Activated naive CD8-positive, alpha-beta T cell treated with anti-CD3 and anti-CD28 coated beads, Interleukin-2, amount 50 U/mL, for 16 hours (primary cell): ENCODE measurements around the gene ZIC5.
"Not testable (repeated sequence)": the region's sequence is repeated elsewhere in the genome, so short reads cannot be mapped to it uniquely, and the experiment has no call there.

ENCODE experiments used
- DNase-seq: peaks from one replicate; pipeline ENCODE4 v3.0.0-alpha.2; 2020; ENCODE audit warnings: low read depth, low spot score

Gene ZIC5

DNA sequence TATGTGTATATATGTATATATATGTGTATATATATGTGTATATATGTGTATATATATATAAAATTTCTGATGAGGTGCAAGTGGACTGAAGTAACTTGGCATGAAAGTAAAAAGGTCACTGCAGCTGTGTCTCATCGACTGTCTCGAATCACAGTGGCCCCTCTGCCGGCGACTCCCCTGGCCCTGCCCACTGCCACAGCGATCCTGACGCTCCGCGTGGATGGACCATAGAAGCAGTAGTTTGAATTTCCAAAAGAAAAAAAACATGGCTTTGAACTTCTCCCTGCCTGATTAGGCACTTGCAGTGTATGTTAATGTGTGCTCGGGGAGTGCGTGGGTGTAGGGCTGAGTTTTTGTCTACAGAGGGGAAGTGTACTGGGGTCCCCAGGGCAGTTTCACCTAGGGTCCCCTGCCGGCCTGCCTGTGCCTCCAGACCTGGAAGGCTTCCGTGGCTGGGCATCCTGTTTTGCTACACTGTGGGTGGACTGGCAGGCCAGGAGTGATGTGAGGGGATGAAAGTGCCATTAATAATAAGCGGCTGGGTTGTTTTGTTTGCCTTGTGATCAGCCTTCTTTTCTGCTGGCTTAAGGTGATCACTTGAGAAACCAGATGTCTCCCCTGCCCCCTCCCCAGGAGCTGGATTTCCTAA, 10.8 kb downstream of the ZIC5 start:
- DNase-seq, result no peak

DNA sequence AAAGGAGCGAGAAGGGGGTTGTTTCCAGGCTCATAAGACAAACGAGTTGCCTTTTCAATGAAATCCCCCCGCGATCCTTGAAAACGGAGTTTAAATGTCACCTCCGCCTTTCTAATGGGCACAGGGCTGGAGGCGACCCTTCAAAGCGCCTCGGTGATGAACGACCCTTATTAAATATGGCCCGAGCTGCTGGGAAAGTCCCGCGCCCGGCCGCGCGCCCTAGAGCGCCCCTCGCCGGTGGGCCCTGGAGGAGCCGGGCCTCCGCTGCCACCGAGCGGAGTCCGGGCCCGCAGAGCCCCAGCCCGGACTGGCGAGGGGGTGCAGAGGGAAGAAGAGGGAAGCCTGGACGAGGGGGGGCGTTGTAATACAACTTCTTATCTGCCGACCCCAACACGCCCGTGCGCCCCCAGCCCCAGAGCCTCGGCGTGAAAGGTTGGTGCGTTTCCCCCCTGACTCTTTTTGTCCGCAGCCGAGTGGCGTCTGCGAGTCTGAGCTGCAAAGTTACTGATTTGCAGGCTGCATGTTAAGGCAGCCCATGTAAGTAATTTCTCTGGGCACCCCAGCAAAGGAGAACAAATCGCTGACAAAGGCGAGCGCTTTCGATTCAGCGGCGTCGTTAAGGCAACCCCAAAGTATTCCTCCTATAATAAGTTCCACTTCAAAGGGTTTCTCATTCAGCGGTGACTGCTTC, 11.9 kb downstream of the ZIC5 start:
- DNase-seq, result no peak

DNA sequence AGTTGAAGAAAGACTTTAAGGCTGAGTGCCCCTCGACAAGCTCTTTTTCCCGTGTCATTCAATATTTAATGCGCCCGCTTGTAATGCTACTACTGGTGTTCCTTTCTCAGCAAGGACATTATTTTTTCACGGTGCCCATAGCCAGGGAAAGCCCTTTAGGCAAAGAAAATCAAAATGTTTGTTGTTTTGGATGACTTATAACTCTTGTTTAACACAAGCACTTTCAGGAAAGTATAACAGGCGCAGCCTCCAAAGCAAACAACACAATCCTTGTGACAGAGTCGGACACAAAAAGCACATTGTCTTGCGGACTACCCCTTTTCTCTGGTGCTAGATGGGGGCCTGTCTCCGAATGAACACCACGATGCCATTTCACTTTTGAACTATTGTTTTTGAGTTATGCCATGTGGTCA, 12.4 kb downstream of the ZIC5 start:
- no peak for DNase-seq

DNA sequence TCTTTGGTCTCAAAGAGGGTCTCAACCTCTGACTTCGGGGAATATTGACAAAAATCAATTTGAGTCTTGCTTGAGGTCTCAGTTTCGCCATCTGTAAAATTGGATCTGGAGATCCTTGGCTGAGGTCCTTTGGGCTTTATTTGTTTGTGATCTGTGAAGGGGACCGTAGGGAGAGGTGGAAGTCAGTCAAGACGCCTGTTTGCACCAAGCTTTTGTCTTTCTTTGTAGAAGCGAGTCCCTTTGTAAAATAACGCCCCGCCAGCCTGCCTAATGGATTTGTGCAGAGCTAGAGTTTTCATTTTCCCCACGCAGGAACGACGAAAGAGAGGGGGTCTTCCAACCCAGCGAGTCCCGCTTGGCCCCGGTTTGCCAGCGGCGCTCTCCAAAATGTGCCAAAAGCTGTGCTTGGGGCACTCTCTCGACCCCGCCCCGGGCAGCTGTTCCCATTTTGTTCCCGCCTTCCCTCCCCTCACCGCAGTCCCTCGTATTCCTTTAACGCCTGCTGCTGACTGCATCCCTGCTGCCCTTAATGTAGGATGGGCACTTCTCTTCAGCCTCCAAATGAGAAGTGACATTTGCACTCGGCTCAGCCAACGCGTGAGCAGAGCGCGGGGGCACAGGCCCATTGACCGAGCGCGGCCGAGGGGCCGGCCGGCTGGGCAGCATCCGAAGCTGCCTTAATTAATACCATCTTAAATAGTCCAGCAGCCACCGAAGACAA, 13.0 kb downstream of the ZIC5 start:
- no peak for DNase-seq

DNA sequence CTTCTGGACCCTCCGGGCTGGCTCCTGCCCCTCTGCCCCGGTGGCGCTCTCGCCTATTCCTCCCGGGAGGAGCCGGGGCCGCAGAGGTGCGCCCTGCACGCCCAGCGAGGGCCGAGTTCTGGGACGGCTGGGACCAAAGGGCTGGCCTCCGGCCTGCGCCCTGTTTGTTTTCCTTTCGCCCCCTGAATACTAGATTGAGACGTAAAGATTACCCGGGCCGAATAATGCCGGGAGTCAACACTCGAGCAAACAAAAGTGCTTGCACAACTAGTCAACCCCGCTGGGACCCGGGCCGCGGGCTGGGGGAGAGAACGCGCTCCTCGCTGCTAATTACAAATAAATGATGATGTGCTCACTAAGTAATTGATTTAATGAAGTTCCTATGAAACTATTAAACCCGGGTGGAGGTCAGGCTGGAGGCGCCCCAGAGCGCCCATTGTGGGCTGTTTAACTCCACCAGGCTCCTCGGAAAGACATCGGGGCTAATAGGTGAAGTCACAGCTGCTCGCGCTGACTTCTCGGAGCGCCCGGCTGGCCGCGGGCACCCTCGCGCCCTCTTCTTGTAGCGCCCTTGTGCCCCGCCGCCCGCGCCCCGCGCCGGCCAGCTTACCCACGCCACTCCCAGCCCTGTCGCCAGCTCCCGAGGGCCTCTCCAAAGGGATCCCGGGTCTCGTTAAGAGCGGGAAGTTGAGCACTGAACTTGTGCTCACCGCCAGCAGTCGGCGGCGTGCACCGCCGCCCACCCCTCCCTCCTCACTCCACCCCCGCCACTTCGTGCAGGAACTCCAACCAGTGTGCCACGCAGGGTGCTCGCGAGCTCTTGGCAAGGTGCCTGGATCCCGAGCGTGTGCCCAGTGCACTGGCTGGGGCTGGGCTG, 14.9 kb downstream of the ZIC5 start:
- DNase-seq, result no peak

DNA sequence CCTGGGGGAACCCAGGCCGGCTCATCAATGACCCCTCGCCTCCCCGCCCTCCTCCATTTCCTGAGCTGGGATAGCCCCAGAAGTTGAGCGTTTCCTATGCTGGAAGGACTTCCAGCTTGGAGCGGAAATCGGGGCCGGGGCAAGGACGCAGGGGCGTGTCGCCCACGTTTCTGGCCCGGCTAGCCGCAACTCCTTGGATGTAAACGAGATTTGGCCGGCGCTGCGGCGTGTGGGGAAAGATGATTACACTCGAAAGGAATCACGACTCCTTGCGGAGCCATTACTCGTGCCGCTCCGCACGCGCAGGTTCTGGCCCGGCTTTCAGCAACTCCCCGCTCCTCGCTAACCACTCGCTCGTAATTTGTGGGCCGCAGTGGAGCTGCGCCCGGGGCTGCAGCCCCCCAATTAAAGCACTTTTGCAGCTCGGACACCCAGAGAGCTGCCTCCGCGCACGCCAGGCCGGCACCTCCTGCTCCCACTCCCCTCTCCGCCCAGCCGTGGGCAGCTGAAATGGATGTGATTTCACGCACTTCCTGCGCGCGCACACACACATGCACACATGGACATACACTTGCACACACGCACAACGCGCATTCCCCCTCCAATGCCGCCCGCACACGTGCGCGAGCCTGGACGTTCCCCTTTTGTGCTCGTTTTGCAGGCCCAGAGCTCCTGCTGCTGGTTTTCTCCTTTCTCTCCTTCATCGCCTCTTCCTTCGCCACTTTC, 15.7 kb downstream of the ZIC5 start:
- DNase-seq, result no peak

DNA sequence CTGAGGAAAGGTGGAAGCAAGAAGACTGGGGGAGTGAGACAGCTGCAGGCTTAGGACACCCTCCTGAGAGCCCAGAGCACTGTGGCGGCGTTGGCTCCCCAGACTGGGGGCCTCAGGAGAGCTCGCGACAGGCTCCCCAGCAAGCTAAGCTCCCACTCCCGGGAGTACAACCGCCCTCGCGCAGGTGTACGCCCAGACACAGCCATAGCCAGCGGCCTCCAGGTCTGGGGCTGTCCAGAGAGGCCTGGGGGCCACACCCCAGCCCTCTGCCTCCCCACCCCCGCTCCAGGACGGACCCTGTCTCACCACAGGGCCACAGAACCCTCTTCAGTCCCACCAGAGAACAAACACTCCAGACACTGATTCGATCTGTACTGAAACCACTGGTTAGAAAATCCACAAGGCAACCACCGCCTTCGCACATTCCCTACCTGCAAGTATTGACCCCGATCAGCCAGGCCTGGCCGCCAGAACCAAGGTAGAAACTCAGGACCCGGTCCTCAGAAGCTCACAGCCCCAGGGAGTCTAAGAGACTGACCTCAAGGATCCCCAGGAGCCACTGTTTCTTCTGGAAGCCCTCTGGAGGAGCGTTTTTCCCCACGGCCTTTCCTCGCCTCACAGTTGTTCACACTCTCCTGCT, 16.3 kb downstream of the ZIC5 start:
- DNase-seq, result no peak

DNA sequence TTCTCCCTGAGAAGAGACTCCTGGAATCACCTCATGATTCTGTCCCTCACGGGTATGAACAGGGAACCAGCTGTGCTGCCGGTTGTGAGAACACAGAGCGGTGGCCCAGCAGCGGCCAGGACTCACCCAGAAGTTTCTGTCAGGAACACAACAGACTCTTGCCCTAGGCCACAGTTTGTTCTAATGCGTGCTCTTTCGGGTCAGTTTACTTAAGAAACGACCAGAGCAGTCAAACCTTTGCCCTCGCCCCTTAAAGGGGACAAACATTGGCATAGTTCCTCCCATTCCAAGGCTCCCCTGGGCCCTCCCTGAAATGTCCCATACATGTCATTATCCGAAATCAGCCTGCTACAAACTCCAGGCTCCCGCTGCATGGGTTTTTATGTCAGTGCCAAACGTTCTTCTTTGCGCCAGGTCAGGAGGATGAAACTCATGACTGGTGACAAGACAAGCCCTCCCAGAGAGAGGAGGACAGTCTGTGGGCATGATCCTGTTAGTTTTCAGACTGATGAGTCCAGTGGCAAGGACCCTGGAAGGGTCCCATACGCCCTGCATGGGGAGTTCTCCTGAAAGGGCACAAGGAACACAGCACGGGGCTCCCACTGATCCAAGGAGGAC, 18.3 kb downstream of the ZIC5 start:
- DNase-seq, result no peak

DNA sequence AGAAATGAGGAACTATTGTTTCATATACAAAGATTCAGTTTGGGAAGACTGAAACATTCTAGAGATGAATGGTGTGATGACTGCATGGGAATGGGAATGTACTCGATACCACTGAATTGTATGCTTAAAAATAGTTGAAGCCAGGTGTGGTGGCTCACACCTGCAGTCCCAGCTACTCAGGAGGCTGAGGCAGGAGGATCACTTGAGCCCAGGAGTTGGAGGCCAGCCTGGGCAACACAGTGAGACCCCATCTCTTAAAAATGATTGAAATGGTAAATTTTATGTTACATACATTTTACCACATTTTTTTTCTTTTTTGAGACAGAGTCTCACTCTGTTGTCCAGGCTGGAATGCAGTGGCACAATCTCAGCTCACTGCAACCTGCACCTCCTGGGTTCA, 19.9 kb downstream of the ZIC5 start:
- not testable (repeated sequence) for DNase-seq

DNA sequence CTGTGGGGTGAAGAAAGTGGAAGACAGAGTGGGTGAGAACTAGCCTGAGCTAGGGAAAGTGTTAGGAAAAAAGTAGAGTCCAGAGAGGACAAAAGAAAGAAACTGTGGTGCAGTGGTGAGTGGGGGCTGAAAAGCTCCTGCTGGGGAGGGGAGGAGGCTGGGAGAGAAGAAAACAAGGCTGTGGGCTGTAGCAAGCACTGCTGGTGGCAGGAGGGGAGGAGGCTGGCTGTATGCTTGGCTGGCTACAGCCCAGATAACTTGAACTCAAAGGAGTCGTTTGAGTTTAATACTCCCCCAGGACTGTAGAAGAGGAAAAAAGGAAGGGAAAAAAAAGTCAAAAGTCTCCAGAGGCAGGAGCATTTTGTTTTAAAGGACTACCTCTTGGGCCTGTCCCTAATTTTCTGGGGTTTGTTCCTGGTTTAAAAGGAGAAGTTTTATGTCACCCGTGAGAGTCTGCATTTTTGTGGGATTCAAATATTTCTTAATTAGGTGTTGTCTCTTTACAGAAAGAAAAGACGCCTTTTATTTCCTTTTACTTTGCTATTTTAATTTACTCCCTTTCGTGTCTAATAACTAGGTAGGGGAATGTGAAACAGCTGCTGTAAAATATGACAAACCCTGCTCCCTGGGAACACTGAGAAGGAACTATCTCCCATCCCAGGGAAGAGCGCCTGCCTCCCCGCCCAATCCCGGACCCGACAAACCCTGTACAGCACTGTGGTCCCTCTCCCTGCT, 21.7 kb downstream of the ZIC5 start:
- DNase-seq, result no peak

DNA sequence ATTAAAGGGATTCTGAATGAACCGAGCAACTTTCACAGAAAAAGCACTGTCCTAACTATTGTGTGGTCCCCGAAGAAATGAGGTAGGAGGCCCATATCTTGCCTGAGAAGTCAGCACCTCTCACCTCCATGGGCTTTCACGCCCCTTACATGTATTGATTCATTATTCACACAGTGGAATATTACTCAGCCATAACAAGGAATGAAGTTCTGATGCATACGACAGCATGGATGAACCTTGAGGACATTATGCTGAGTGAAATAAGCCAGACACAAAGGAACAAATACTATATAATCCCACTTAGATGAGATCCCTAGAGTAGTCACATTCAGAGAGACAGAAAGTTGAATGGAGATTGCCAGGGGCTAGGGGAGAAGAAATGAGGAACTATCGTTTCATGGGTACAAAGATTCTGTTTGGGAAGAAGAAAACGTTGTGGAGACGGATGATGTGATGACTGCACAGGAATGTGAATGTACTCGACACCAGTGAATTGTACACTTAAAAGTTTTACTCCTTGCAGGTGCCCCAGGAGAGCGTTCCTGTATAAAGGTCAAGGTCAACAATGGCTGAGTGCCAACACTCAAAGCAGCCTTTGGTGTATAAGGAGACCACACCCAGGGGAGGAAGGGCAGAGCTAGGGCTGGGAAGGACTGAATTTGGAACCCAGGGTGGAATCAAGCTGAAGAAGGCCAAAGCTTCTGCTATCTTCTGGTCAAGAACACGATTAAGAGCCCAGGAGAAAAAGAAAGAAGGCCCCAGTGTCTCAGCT, 22.5 kb downstream of the ZIC5 start:
- no peak for DNase-seq

DNA sequence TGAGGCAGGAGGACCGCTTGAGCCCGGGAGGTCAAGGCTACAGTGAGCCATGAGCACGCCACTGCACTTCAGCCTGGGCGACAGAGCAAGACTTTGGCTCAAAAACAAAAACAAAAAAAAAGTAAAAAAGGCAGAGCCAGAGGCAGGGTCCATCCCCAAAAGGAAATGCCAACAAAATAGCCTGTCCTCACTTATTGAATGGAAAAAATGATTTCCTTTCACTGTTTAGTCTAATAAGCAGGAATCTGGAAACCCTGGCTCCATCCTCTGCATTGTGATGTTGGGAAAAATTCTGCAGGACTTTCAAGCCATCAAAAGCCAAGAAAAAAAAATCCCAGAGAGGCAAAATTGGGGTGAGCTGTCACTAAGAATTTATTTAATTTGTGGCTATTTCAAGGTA, 23.2 kb downstream of the ZIC5 start:
- DNase-seq, result no peak

DNA sequence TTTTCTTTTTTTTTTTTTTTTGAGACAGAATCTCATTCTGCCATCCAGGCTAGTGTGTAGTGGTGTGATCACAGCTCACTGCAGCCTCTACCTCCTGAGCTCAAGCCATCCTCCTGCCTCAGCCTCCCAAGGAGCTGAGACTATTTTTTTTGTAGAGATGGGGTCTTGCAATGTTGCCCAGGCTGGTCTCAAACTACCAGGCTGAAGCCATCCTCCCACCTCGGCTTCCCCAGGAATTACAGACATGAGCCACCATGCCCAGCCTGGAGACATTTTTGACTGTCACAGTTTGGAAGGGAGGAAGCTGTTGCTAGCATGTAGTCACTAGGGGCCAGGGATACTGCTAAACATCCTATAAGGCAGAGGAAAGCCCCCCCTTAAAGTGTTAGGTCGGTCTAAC, 23.9 kb downstream of the ZIC5 start:
- DNase-seq, result no peak

DNA sequence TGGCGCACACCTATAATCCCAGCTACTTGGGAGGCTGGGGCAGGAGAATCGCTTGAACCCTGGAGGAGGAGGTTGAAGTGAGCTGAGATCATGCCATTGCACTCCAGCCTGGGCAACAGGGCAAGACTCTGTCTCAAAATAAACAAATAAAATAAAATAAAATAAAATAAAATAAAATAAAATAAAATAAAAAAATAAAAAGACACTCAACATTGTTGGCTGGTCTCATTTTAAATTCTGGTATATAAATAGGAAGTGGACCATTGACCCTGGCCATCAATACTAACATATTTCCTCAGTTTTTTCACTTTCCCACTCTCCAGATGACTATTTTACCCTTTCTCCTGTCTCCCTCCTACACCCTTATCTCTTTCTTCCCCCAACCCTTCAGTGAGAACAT, 26.1 kb downstream of the ZIC5 start:
- DNase-seq, result not testable (repeated sequence)

DNA sequence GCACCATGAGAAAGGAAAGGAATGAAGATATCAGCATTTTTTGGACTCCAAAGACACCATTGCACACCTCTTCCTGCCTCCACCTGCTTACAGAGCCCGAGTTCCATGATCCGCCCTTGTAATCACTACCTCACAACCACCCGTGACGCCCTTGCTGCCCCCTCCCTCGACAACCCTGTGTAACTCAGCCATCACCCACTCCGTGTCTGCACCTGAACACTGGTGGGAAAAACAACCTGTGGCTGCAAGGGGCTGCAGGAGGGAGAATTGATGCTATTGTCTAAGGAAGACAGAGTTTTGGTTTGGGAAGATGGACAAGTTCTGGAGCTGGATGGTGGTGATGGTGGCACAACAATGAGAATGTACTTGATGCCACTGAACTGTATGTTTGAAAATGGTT, 27.0 kb downstream of the ZIC5 start:
- DNase-seq, result no peak

DNA sequence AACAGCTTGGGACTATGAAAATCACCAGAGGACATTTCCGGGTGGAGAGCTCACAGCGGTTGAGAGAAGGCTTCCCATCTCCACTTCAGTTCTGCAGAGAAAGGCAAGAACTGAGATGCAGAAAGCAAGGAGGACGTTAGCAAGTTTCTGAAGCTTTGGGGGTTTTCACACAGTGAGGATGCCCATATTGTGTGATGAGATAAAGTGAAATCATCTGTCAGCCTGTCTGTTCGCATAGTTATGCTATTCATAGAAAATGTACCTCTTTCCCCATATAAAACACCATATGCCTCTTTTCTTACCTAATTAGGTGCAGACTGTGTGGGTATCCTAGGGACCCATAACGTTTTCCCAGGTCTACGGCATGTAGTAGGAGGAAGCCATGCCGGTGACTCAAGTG, 27.5 kb downstream of the ZIC5 start:
- no peak for DNase-seq

DNA sequence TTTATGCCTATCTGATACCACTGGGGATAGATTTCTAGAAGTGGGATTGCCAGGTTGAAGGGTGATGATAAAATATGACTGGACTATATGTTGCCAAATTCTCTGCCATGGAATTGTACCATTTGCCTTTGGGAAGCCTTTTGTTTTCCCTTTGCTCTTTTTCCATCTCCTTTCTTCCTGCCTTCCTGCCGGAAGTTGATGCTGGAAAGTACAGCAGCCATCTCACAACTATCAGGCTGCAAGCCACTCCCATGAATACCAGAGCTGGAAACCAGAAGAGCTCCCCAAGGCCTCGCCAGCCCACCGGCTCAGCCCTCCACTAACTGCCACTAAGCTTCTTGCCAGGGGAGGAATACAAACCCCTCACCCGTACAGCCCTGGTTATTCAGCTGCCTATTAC, 29.7 kb downstream of the ZIC5 start:
- no peak for DNase-seq

DNA sequence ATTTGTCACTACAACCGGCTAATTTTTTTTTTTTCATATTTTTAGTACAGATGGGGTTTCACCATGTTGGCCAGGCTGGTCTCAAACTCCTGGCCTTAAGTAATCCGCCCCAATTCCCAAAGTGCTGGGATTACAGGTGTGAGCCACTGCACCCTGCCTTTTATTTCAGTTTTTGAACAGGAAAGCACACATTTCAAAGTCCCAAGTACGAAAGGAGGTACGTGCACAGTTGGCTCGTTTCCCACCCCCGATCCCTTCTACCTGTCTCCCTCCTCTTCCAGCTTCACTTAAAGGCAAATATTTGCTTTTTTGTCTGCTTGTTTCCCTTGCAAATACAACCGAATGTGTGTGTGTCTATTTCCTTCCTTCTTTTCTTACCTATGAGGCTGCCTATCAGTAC, 30.5 kb downstream of the ZIC5 start:
- no peak for DNase-seq

DNA sequence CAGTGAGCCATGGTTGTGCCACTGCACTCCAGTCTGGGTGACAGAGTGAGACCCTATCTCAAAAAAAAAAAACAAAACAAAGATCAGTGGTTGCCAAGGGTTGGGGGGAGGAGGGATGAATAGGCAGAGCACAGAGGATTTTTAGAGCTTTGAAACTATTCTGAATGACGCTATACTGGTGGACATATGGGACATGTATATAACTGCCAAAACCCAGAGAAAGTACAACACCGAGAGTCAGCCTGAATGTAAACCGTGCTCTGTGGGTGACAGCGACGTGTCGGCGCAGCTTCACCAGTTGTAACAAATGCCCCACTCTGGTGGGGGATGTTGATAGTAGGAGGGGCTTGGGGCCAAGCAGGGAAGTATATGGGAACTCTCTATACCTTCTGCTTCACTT, 32.9 kb downstream of the ZIC5 start:
- no peak for DNase-seq
